Right hindlimb (tissue), 1 donor: Measurements from ENCODE around the gene RRM1.
A peak's percentile ranks its signal among the peaks of the same experiment; 100 is the strongest.
"Not testable (repeated sequence)": the region's sequence is repeated elsewhere in the genome, so short reads cannot be mapped to it uniquely, and the experiment has no call there.

Source experiments
- DNase-seq: peaks from one replicate; pipeline ENCODE4 v3.0.0-alpha.2; 2018

RRM1 gene

DNA sequence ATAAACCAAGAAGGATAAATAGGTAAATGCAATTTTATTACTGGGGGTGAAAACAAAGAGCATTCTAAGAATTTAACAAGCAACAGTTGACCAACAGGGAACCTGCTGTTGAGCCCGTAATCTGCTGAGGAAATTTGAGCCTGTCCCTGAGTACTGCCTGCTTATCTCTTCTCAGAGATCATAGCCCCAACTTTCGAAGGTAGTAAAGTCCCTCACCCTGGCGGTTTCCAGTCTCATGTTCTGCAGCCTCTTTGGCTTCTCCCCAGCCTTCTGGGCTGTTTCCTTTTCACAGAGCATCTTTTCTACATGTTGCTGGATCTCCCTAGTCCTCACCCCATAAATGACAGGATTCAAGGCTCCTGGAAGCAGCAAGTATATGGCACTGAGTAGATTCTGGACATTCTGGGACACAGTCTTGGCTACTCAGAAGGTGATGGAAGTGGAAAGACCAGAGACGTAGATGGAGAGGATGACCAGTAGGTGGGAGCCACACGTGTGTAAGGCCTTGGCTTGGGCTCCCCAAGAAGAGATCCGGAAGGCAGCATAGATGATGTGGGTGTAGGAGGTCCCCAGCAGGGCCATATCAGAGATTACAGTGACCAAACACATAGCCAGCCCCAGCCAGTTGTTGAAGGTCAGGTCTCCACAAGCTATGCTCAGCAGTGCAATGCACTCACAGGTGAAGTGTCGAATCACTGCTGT, 51.6 kb downstream of the RRM1 start:
- DNase-seq = no peak

DNA sequence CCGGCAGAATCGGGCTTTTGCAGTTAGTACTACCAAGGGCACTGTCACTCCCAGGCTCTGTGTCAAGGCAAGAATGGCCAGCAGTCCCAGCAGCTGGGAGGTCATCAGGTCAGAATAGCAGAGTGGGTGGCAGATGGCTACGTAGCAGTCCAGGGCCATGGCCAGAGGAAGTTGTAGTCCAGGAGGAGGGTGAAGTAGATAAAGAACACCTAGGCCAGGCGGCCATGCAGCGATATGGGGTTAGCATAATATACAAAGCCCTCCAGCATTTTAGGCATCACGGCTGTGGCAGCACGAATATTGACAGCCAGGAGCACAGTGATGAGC, 52.1 kb downstream of the RRM1 start:
- no peak for DNase-seq

DNA sequence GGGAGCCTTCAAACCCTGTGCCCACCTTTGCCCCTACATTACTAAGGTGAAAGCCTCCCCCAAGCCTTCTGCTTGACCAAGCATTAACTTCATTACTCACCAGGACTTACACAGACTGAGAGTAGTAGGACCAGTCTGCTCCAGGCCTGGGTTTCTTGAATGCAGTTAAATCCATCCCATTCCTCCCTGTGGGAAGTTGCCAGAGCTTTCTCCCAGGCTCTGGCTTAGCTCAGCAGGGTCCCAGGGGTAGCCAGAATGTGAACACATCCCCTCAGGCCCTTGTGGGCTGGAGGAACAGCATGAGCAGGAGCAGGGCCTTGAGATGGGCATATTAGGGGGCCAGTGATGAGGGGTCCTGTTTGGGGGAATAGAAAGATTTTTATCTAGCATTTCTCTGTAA, 59.9 kb downstream of the RRM1 start:
- DNase-seq = no peak

DNA sequence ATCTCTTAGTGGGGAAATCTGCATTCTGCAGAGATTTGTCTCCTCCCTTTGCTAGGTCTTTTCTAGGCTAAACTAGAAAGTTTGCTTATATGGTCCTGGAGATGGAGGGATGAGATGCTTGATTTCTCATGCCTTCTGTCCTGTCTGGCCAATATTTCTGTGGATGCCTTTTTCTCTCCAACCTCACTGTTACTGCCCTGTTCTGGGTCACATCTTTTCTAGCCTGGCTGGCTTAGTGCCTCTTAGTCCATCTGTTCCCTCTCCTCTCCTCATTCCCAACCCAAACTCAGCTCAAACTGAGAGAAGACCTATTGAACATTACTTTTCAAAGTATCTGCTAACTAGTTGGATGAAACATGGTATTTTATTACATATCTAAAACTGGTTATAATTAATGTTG, 62.0 kb downstream of the RRM1 start:
- no peak for DNase-seq

DNA sequence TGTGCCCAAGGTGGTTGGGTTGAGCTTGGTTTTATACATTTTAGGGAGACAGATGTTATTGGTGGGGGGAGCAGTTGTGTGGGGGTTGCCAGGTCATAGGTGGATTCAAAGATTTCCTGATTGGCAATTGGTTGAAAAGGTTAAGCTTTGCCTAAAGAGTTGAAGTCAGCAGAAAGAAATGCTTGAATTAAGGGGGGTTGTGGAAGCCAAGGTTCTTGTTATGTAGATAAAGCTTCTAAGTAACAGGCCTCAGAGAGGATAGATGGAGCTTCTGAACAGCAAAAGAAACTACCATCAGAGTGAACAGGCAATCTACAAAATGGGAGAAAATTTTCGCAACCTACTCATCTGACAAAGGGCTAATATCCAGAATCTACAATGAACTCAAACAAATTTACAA, 64.2 kb downstream of the RRM1 start:
- DNase-seq = not testable (repeated sequence)

DNA sequence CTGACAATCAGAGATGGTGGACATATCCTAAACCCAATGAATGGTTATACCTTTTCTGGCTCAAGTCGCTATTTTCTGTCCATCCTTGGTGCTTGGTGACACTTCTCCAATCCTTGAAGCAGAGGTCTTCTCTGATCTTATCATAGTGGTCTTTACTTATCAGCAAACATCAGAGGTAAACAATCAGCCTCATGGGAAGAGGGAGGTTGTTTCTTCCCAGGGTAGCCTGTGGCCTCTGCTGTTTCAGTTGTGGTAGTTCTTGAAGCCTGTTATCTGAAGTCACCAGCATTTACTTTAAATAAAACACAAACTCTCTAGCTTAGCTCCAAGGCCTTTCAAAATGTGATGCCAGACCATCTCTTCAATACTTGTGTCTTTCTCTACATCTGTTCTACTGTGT, 66.7 kb downstream of the RRM1 start:
- DNase-seq = no peak

DNA sequence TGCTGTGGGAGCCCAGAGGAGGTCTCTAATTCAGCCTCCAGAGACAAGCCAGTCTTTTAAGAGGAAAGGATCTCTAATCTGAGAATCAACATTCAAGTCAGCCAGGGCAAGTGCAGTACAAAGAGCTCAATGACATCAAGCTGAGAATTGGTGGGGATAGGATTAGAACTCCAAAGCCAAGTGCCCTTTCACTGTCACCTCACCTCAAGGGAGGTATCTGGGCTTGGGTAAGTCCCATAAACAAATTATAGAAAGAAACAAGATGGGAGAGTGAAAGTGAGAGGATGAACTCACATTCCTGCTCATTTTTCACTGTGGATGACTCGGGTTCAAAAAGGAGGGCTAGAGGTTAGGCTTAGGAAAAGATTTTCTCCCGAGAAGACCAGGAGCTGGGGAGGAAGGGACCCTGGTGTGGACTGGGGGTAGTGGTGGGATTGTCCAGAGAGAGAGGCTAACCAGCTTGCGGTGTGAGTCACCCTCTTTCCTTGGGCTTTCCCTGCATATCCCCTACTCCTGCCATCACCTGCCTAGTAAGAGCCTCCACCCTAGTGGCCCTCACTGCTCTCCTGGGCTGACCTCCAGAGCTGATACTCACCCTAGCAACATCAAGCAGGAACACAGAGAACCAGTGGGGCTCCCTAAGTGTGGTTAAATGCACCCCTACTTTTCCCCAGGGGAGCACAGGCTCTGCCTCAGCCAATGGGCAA, 70.4 kb downstream of the RRM1 start:
- no peak for DNase-seq

DNA sequence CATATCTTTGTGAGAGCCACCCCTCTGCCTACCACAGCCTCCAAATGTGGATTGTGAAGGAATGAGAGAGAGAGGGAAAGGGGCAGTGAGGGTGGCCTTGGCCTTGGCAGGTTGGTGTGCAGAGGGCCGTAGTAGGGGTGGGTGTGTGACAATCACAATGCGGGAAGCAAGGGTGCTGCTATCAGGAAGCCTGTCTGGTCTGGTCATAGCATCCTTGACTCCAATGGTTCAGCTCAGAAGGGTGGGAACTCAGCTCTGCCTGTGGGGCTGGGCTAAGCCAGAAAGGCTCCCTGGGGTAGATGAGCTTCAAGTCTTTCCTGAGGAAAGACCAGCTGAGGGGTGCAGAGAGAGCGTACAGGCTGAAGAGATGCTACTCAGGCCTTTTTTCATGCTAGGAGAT, 72.7 kb downstream of the RRM1 start:
- no peak for DNase-seq

DNA sequence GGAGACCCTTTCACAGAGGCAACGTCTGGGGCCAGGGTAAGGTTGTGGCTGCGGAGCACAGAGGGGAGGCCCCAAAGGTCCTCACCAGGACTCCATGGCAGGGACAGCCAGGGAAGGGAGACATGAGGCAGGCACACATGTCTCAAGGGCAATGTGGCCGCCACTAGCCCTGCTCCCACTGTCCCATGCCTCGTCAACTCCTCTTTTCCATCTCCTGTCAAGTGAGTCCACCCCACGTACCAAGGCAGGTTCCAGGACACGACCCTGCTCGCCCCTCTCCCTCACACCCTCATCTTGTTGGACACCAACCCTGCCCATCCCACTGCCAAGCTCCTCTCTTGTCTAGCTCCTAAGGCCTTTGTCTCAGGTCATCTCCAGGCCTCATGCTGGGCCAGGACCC, 73.2 kb downstream of the RRM1 start:
- DNase-seq = no peak

DNA sequence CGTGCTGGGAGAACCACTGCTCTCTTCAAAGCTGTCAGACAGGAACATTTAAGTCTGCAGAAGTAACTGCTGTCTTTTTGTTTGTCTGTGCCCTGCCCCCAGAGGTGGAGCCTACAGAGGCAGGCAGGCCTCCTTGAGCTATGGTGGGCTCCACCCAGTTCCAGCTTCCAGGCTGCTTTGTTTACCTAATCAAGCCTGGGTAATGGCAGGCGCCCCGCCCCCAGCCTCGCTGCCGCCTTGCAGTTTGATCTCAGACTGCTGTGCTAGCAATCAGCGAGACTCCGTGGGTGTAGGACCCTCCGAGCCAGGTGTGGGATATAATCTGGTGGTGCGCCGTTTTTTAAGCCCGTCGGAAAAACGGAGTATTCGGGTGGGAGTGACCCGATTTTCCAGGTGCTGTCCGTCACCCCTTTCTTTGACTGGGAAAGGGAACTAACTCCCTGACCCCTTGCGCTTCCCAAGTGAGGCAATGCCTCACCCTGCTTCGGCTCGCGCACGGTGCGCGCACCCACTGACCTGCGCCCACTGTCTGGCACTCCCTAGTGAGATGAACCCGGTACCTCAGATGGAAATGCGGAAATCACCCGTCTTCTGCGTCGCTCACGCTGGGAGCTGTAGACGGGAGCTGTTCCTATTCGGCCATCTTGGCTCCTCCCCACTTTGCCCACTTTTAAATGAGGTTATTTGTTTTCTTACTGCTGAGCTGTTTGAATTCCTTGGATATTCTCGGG, 81.2 kb downstream of the RRM1 start:
- DNase-seq = not testable (repeated sequence)

DNA sequence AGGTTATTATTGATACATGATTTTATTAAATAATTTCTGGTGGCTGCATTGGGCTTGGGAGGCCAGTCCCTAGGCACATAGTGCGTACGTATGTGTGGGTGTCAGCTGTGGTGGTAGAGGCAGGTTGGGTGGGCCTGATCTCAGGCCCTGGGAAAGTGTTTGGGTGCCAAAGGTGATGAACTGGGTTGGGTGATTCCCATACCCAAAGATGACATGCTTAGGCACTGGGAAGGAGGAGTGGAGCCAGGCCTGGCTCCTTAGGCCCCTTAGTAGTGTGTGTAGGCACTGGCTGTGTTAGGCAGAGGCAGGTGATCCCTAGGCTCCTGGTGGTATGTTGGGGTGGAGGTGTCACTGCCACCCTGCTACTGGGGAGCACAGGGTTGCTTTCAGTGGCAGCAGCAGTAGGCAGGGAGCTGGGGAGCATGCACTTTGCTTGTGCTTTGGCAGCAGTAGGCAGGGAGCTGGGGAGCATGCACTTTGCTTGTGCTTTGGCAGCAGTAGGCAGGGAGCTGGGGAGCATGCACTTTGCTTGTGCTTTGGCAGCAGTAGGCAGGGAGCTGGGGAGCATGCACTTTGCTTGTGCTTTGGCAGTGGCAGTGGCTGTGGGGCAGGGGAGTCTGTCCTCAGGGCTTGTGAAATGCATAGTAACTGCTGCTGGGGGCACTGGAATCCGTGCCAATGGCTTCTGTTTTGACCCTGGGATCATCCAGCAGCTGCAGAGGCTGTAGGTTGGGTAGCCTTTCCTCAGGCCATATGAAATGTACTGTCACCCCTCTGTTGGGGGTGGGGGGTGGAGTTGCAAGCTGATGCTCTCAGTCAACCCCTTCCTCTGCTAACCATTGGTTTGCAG, 84.4 kb downstream of the RRM1 start:
- no peak for DNase-seq

DNA sequence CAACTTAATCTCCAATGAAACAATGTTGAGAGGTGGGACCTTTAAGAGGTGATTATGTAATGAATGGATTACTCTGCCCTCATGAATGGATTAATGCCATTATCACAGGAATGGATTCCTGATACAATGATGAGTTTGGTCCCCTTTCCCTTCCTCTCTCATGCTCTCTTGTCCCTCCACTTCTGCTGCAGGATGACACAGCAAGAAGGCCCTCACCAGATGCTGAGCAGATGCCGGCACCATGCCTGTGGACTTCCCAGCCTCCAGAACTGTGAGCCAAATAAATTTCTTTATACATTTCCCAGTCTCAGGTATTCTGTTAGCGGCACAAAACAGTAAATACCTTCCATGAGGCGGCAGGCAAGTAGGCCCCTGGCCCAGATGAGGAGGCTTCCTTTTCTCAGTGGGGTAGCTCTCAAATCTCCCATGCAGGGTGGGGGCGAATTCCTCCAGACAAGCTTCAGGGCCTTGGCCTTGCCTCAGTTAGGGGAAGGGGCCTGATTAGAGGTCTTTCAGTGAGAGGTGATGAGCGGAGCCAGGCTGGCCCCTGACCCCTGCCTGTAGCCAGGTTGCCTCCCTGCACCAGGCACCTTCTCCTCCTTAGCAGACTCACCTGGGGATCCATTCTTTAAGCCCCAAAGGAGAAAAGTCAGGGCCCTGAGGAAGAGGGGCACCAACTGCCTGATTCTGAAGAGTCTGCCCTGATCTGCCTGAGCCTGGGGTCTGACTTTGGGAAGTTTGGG, 86.0 kb downstream of the RRM1 start:
- DNase-seq = no peak

DNA sequence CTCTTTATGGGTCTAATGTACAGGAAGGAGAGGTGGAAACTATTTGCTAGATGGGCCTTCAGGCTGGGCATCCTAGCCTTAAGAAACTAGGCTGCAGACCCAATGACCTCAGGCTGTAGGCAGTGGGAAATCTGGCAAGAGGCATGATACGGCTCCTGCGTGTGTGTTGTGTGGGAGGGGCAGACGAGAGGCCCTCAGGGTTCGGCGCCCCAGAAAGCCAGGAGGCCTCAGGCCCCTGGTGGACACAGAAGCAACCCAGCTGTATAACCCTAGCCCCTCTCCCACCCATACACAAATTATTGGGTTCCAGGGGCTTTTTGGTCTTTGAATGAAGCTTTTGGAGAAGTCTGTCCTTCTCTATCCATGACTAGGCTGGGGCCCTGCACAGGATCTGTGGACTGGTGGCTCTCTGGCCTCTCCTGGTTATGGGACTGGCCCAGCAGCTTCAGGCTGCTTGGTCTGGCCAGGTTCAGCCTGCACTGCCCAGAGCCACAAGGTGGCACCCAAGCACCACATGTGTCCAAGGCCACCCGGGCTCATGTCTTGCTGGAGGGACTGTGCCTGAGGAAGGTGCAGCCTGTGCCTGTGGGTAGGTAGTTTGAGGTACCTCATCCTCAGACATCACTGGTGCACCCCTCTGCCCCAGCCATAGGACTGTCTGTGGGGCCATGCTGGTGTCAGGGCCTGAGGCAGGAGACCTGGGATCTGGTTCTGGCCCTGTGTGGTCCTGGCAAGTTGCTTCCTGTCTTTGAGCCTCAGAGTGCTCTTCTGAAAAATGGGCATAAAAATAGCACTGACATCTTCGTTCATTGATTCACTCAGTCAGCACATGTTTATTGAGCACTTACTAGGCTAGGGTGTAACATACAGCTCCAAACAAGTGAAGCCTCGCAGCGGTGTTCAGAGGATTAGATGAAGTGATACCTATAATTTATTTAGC, 87.5 kb downstream of the RRM1 start:
- no peak for DNase-seq

DNA sequence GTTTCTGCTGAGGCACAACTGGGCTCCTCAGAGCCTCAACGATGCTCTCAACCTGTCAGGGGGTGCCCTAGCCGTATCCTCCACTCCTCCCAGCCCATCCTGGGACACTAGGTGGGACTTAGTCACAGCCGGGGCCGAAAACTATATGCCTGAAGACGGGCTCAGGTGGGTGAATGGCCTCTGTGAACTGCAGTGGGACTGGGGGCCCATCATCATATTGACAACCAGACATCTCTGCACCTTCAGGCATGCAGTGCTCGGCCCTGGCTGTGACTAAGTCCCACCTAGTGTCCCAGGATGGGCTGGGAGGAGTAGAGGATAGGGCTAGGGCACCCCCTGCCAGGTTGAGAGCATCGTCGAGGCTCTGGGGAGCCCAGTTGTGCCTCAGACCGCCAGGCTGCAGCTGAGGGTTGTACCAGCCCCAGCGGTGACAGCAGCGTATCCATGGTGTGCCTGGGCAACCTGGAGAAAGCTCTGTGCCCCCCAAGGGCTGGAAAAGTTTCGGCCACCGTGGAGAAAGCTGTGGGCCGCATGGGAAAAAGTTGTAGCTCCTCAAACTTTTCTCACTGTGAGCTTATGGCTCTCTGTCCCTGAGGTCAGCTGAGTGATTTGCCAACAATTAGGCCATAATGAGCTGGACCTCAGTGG, 88.9 kb downstream of the RRM1 start:
- DNase-seq = no peak

DNA sequence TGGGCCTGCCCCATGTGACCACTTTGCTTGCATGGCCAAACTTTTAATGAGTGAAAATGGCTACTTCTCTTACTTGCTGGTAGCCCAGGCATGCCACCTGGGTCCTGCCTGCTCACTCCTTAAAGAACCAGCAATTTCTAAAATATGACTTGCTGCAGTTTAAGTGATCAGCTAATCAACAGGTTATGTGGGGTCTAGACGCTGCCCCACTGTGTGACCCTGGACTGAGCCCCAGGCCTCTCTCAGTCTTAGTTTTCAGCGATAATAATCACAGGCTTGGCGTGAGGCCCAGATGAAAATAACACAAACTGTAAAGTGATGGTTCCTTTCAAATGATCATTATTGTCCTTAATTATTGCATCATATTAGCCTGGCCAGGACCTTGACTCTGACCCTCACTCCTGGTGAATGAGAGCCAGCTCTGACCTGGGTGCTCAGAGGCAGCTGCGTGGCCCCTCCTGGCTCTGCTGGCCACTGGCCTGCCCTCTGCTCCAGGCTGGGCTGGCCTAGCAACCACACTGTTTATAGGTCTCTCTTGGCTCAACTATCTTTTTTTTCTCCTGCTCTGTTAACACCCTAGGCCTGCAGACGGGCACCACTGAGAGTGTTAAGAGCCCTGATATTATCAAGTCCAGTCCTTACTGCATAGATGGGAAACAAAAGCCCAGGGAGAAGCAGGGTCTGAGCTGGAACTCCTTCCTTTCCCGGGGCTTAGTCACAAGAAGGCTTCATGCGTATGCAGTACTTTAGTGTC, 89.7 kb downstream of the RRM1 start:
- no peak for DNase-seq

DNA sequence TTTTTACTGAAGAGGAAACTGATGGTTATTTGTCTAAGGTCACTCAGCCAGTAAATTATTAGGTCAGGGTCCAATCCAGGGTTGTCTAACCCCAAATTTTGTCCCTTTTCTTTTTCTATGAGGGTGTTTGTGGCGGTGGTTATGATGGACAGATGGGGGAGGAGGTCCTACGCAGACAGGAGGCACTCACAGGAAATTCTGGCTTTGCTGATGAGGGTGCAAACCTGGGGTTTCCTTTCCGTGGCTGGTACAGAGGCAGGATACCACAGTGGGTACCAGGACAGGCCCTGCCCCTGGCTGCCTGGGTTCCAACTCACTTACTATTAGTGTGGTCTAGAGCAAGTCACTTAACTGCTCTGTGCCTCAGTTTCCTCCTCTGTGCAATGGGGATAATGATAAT, 91.0 kb downstream of the RRM1 start:
- DNase-seq = no peak

DNA sequence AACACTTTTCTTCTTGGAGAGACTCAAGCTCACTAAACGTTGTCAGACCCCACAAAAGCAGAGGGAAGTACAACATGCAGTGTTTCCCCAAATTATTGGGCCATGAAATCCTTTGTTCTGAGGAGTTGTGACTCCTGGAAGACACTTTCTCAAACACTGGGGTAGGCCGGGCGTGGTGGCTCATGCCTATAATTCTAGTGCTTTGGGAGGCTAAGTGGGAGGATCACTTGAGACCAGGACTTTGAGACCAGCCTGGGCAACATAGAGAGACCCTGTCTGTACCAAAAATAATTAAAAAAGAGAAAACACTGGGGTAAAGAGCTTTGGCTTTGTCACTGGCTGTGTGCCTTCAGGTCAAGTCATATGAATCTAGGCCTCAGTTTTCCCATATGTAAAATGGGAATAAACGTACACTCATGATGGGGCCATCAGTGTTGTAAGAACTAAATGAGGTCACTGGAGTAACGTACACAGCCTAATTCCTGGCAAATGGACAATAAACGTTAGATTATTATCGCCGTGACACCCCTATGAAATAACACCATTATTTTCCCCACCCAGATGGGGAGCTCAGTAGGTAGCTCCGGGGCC, 92.0 kb downstream of the RRM1 start:
- DNase-seq = no peak

DNA sequence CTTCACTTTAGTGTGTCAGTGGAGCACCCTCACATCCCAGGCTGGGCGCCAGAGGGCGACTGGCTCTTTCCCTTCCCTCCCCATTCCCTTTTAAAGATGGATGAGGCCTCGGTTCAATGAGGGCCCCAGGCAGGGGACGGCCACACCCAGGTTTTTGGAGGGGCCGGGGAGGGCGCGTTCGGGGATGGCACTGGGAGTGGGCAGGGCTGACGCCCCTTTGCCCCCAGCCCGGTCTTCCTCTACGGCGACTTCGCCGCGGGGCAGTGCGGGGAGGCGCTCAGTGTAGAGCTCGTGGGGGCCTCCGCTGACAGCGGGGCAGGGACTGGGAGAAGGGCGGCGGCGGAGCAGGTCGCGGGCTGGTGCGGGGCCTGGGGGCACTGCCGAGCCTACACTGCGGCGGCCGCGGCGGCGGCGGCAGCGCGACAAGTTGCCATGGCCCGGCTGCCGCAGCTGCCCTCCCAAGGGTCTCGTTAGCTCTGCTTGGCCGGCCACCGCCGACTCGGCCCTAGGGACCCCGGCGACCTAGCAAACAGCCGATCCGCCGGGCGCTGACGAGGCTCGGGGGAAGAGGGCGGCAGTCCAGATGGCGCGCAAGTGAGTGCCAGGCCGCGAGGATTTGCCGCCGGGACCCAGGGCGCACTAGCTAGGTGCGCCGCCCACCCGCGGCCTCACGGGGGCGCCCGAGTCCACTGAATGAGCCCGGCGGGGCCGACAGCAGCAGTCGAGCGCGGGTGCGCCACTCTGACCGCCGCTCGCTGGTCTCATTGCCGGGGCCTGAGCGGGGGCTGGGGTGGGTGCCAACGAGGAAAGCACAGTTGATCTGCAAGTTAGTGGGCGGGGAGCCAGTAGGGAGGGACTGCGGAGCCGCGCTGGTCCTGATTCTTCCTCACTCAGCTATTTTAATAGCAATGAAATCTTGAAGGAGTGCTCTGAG, 92.7 kb downstream of the RRM1 start:
- DNase-seq = peak; percentile 97
